ENCODE results near the gene RBBP8NL. TPM values are rescaled to one million over a fixed set of nuclear protein-coding genes. Genes with fewer than 3 reads are reported as not detected.

RBBP8NL gene
- total RNA-seq, 4 donors from 2014 or later, result not detected

- H3K9me3 ChIP-seq, result no peaks in the 10 kb centered on the region
- WGBS, 2 donors, result 67 to 81% methylated on average over 5 to 16 of the region's 16 CpGs
- no peak for DNase-seq (ENCODE audit: low spot score in 2 of 2)
- TF ChIP-seq CTCF (IDR thresholded peaks at IDR 0.05), result no peak
- TF ChIP-seq POLR2A (IDR thresholded peaks at IDR 0.05), result no peak
- no peak for TF ChIP-seq EP300 (IDR thresholded peaks at IDR 0.05)
- no peak overlapping the region for H3K27ac ChIP-seq
- H3K27me3 ChIP-seq, result peaks cover 0 to 47% of the 10 kb centered on the region in 2 donors
- no peaks in the 10 kb centered on the region for H3K4me1 ChIP-seq
- H3K36me3 ChIP-seq, result no peaks in the 10 kb centered on the region
- H3K4me3 ChIP-seq, result no peak overlapping the region
Measured at GRCh38 chr20:62441987-62442539, 14.7 kb upstream of the RBBP8NL start.

GRCh38 chr20:62439218-62439617, 11.9 kb upstream of the RBBP8NL start:
- no peak overlapping the region for H3K27ac ChIP-seq
- TF ChIP-seq CTCF (IDR thresholded peaks at IDR 0.05) (no peak), EP300 (IDR thresholded peaks at IDR 0.05) (no peak), POLR2A (IDR thresholded peaks at IDR 0.05) (no peak)
- WGBS, 2 donors, result 84 to 87% methylated on average over 5 of the region's 5 CpGs

GRCh38 chr20:62437927-62438326, 10.6 kb upstream of the RBBP8NL start:
- Histone ChIP-seq H3K4me3 (no peak overlapping the region), H3K36me3 (no peaks in the 10 kb centered on the region), H3K4me1 (peaks cover 0 to 7% (median 0%) of the 10 kb centered on the region in 4 donors), H3K9me3 (no peaks in the 10 kb centered on the region), H3K27ac (no peak overlapping the region), H3K27me3 (peaks cover 0 to 60% of the 10 kb centered on the region in 2 donors)
- DNase-seq (ENCODE audit: low spot score in 2 of 2), result no peak
- WGBS, 2 donors, result 73 to 74% methylated on average over 23 to 24 of the region's 24 CpGs
- TF ChIP-seq CTCF (IDR thresholded peaks at IDR 0.05) (no peak), POLR2A (IDR thresholded peaks at IDR 0.05) (no peak), EP300 (IDR thresholded peaks at IDR 0.05) (no peak)

More at GRCh38 chr20:62439218-62439617, 11.9 kb upstream of the RBBP8NL start:
- no peaks in the 10 kb centered on the region for H3K36me3 ChIP-seq
- peaks cover 0 to 1% (median 0%) of the 10 kb centered on the region in 4 donors for H3K4me1 ChIP-seq
- no peak overlapping the region for H3K4me3 ChIP-seq
- H3K9me3 ChIP-seq, result no peaks in the 10 kb centered on the region
- DNase-seq (ENCODE audit: low spot score in 2 of 2), result no peak
- peaks cover 0 to 53% of the 10 kb centered on the region in 2 donors for H3K27me3 ChIP-seq

- no peak overlapping the region for H3K27ac ChIP-seq
- H3K4me3 ChIP-seq, result no peak overlapping the region
Measured at GRCh38 chr20:62437496-62437895, 10.2 kb upstream of the RBBP8NL start.

More at GRCh38 chr20:62437496-62437895, 10.2 kb upstream of the RBBP8NL start:
- 52 to 53% methylated on average over 12 of the region's 12 CpGs for WGBS, 2 donors
- peaks cover 0 to 63% of the 10 kb centered on the region in 2 donors for H3K27me3 ChIP-seq
- no peak for DNase-seq (ENCODE audit: low spot score in 2 of 2)
- TF ChIP-seq EP300 (IDR thresholded peaks at IDR 0.05) (no peak), POLR2A (IDR thresholded peaks at IDR 0.05) (no peak), CTCF (IDR thresholded peaks at IDR 0.05) (no peak)
- no peaks in the 10 kb centered on the region for H3K9me3 ChIP-seq
- peaks cover 0 to 7% (median 0%) of the 10 kb centered on the region in 4 donors for H3K4me1 ChIP-seq
- no peaks in the 10 kb centered on the region for H3K36me3 ChIP-seq

All from tibial nerve (tissue), 4 donors.